HG03469 (cell line): ENCODE data around the gene BSDC1.
"Not testable (repeated sequence)": the region's sequence is repeated elsewhere in the genome, so short reads cannot be mapped to it uniquely, and the experiment has no call there.

Experiments used
- ATAC-seq: cut with Tn5 transposase; IDR thresholded peaks from one replicate; pipeline ENCODE4 v1.9.1; 2021; ENCODE audit warnings: mild to moderate bottlenecking, moderate library complexity, moderate number of reproducible peaks; ENCODE audit not compliant: unreplicated experiment

Gene BSDC1

GRCh38 chr1:32394141-32394889 is at the start of gene BSDC1:
TSS of gene BSDC1 (minus strand) at chr1:32394441. CDS start at chr1:32394414, 27 bp downstream.
- ATAC-seq: peak; percentile 92

GRCh38 chr1:32441467-32441866 is 47.2 kb upstream of the BSDC1 start:
- ATAC-seq: not testable (repeated sequence)

- ATAC-seq: not testable (repeated sequence)
Observed at GRCh38 chr1:32438777-32439176, 44.5 kb upstream of the BSDC1 start.

- no peak for ATAC-seq
Observed at GRCh38 chr1:32438136-32438535, 43.9 kb upstream of the BSDC1 start.

GRCh38 chr1:32431736-32432400 is 37.6 kb upstream of the BSDC1 start:
- no peak for ATAC-seq

GRCh38 chr1:32427264-32427963 is 33.2 kb upstream of the BSDC1 start:
- no peak for ATAC-seq

GRCh38 chr1:32426489-32427255 is 32.4 kb upstream of the BSDC1 start:
- ATAC-seq: no peak

GRCh38 chr1:32421775-32422174 is 27.5 kb upstream of the BSDC1 start:
- ATAC-seq: no peak

GRCh38 chr1:32414186-32414886 is 20.1 kb upstream of the BSDC1 start:
- ATAC-seq: no peak

GRCh38 chr1:32413507-32414185 is 19.4 kb upstream of the BSDC1 start:
- no peak for ATAC-seq

GRCh38 chr1:32411261-32411660 is 17.0 kb upstream of the BSDC1 start:
- ATAC-seq: no peak

GRCh38 chr1:32406629-32407111 is 12.4 kb upstream of the BSDC1 start:
- ATAC-seq: no peak

- no peak for ATAC-seq
Observed at GRCh38 chr1:32405672-32406467, 11.6 kb upstream of the BSDC1 start.

GRCh38 chr1:32404946-32405345 is 10.7 kb upstream of the BSDC1 start:
- no peak for ATAC-seq

GRCh38 chr1:32400876-32401631 is 6.8 kb upstream of the BSDC1 start:
- ATAC-seq: no peak

- ATAC-seq: no peak
Observed at GRCh38 chr1:32399843-32400242, 5.6 kb upstream of the BSDC1 start.

GRCh38 chr1:32398401-32398800 is 4.2 kb upstream of the BSDC1 start:
- no peak for ATAC-seq

- not testable (repeated sequence) for ATAC-seq
Observed at GRCh38 chr1:32396524-32396923, 2.3 kb upstream of the BSDC1 start.
